ENCODE results near the gene CAPN14. TPM values are rescaled to one million over a fixed set of nuclear protein-coding genes. Genes with fewer than 3 reads are reported as not detected.

The CAPN14 gene
- total and polyA plus RNA-seq, 2 of the 4 experiments (the other 2 are of a cell fraction) = under 0.01 to 0.09 TPM

DNA sequence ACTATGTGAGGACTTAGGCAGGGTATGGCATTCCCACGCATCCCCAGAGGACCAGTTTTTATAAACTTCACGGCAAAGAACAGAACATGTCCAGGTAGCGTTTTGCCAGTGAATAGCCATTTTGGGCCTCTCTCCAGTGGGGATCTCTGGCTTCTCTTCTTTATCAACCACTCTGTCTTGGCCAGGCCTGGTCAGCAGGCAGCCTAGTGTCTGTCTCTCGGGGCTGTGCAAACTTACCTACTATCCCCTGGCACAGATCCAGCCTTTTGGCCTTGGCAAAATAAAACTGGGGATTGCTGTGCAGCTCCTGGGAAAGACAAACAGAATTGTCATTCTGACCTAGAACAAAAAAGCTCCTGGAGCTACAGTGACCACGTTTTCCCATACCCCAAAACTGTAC lies 14.5 kb downstream of the CAPN14 start:
- BruUV-seq (replicated peaks) = no TSS peak
- Histone ChIP-seq H3K9ac (ENCODE audit: low read depth, low read length) (no peak overlapping the region), H3K56ac (ENCODE audit: extremely low read depth, insufficient read depth, low read length) (no peak overlapping the region), H3K4me2 (ENCODE audit: low read depth, low read length) (no peak overlapping the region), H3K4ac (ENCODE audit: low read depth, low read length) (no peak overlapping the region), H3K18ac (ENCODE audit: low read depth, low read length) (no peak overlapping the region), H3K9me1 (ENCODE audit: insufficient read depth, low read length) (no peaks in the 10 kb centered on the region), H2AK5ac (ENCODE audit: low read depth, low read length) (no peak overlapping the region), H3K36me3 (ENCODE audit: control insufficient read depth, insufficient read depth, low read length) (no peaks in the 10 kb centered on the region), H2BK15ac (ENCODE audit: low read depth, low read length) (no peak overlapping the region), H4K91ac (ENCODE audit: insufficient read depth, low read depth, low read length) (no peak overlapping the region), H2BK20ac (ENCODE audit: low read depth, low read length) (no peak overlapping the region), H2BK5ac (ENCODE audit: low read depth, low read length, poor library complexity, severe bottlenecking) (no peak overlapping the region), H2AFZ (replicated peaks; ENCODE audit: low read length, poor library complexity) (no peak overlapping the region), H3K4me1 (ENCODE audit: control insufficient read depth, insufficient read depth, low read length) (no peaks in the 10 kb centered on the region), H3K79me1 (ENCODE audit: low read depth in 1 of 2, low read length in 2 of 2) (no peaks in the 10 kb centered on the region), H3K27me3 (ENCODE audit: control insufficient read depth, insufficient read depth, low read length) (peaks cover 7% of the 10 kb centered on the region), H3K4me3 (ENCODE audit: insufficient read depth, low read depth, low read length) (no peak overlapping the region), H4K5ac (ENCODE audit: low read depth, low read length) (no peak overlapping the region), H3K23ac (ENCODE audit: low read depth, low read length) (no peak overlapping the region), H4K20me1 (ENCODE audit: insufficient read depth, low read length) (no peaks in the 10 kb centered on the region), H4K8ac (ENCODE audit: low read depth in 2 of 2, low read length in 2 of 2) (no peak overlapping the region), H2AK9ac (replicated peaks; ENCODE audit: low read depth, low read length, poor library complexity) (no peak overlapping the region), H3K27ac (ENCODE audit: insufficient read depth, low read length) (no peak overlapping the region), H3K14ac (replicated peaks; ENCODE audit: low read depth, low read length) (no peak overlapping the region), H3K9me3 (ENCODE audit: control insufficient read depth, insufficient read depth, low read length) (no peaks in the 10 kb centered on the region), H2BK120ac (ENCODE audit: low read depth, low read length) (no peak overlapping the region)
- CTCF ChIA-PET = no interaction called here
- POLR2A ChIA-PET (ENCODE audit: unreplicated experiment) = no interaction called here
- TF ChIP-seq MXI1 (IDR thresholded peaks at IDR 0.05; ENCODE audit: borderline replicate concordance, low read depth, low read length) (no peak), POLR2A (IDR thresholded peaks at IDR 0.05; ENCODE audit: low read depth, low read length) (no peak), SMC3 (IDR thresholded peaks at IDR 0.05; ENCODE audit: low read depth, low read length) (no peak), CEBPB (IDR thresholded peaks at IDR 0.05; ENCODE audit: low read depth, low read length) (no peak), MAFK (IDR thresholded peaks at IDR 0.05; ENCODE audit: low read depth, low read length) (no peak)
- 76% methylated on average over 3 of the region's 5 CpGs; no CpG with 5 or more reads in 1 of the 2 experiments for WGBS, 2 experiments (ENCODE audit: extremely low coverage in 2 of 2, insufficient read length in 1 of 2)
- in situ Hi-C loops (cut with MboI; ENCODE audit: low sequenced_read_pairs) (no loop called here), dilution Hi-C loops (cut with HindIII; ENCODE audit: low sequenced_read_pairs, unreplicated experiment) (no loop called here), intact Hi-C loops (cut with micrococcal nuclease) (no loop called here)
- no peak for ATAC-seq (ENCODE audit: low read depth)
- DNase-seq = no peak
